Activated T-cell treated with anti-CD3 and anti-CD28 coated beads for 24 hours (primary cell): ENCODE data around the gene NUDT14.
A peak's percentile ranks its signal among the peaks of the same experiment; 100 is the strongest.

Experiments used
- DNase-seq: peaks from one replicate; pipeline ENCODE4 v3.0.0-alpha.2; 2020; ENCODE audit warnings: low read depth

Gene NUDT14

DNA sequence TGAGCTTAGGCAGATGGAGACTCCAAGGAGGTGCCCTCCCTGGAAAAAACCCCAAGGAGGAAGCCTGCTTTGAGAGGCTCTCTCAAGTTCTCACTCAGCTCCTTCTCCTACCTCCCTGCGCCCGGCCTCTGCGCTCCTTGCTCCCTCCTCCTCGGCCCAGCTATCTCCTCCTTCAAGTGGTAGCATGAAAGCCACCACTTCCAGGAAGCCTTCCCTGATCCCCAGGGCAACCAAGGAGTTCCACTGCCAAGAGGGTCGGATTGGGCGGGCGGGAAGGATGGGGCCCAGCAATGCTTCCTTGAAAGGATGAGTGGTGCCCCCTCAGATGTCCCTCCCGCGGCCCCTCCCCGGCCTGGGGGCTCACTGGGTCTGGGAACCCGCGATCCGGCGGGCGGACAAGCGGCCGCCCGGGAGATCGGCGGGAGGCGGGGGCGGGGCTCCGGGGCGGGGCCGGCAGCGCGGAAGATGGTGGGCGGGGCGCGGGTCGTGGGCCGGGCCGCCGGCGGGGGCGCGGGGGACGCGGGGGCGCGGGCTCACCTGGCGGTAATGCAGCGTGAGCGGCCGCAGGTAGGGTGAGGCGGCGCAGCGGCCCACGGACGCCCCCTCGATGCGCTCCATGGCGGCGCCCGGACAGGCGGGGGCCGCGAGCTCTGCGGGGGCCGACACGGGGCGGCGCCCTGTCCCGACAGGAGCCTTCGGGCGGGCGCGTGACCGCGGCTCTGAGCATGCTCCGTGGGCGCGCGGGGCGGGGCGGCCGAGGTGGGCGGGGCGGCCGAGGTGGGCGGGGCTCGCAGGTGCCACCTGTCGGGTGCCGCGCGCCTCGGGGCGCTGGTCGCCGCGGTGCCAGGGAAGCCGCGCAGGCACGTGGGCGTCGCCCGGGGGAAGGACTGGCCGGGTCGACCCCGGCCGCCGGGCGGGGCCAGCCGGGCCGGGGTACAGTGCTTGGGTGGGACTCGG lies at the start of gene NUDT14:
Gene NUDT14 (minus strand): TSS at position 721 of the 957 bp plus-strand sequence. CDS start 103 bp downstream, at position 618.
- DNase-seq = peak; percentile 80

DNA sequence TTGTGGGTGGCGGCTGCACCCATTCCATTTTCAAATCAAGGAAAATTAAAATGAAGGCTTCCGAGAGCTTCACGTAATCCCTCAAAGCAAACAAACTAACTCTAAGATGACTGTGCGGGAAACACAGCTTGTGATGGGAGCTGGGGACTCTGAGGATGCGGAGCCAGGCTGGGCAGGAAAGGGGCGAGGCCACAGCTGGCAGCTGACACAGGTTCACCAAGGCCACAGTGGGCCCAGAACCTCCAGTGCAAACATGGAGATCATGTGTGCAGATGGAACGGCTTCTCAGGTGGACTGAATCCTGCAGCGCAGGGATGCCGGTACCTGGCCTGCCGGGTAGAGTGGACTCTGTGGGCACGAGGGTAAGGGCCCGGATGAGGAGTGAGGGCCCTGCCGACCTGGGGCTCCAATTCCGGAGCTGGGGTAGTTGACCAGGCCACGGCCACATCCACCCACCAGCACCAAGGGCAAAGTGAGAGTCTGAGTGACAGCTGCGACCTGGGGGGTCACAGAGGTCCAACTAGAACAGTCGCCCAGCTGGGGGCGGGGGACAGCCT lies 48.1 kb upstream of the NUDT14 start:
- DNase-seq = no peak

DNA sequence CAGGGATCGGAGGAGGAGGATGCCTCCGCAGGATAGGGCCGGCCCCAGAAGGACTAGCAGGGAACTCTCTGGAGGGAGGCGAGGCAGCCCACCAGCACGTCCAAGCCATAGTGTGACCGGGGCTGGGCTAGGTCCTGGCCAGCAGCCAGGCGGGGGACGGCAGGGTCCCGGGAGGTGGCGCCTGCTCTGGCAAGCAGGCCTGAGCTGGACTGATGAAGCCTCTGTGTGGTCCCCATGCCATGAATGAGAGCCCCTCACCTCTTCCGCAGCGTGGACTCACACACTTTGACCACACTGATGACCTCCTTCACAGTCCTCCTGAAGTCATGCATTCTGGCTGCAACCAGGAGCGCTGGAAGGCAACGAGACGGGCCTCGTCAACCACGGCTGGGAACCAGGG lies 47.5 kb upstream of the NUDT14 start:
- no peak for DNase-seq

DNA sequence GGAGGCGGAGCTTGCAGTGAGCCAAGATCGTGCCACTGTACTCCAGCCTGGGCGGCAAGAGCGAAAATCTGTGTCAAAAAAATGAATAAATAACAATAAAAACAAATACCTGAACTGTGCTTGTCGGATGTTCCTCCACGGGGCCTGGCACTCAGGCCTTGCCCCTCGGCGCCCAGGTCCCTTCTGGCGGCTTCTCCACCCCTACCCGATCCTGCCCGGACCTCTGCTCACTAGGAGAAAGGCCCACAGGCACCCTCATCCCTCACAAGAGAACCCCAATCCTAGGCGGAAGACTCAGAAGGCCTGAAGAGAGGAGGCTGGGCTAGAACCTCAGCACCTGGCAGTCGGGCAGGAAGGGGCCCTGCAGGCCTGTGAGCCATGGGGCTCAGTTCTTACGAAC lies 46.2 kb upstream of the NUDT14 start:
- DNase-seq = no peak

DNA sequence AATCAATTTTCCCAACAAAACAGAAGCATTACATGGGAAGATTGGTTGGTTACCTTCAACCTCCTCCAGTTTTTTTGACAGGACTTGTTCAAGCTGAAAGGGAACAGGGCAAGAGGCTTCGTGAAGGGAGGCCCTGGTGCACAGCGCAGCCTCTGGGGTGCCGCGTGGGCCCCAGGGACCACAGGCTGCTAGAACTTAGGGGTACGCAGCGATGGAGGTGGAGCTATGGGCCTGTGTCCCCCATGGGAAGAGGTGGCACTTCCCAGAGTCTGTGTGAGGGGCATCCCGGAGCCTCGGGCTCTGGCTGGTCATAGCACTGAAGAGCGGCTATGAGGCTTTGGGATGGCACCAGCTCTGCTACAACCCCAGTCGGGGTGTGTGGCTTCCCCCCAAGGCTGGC lies 45.1 kb upstream of the NUDT14 start:
- no peak for DNase-seq

DNA sequence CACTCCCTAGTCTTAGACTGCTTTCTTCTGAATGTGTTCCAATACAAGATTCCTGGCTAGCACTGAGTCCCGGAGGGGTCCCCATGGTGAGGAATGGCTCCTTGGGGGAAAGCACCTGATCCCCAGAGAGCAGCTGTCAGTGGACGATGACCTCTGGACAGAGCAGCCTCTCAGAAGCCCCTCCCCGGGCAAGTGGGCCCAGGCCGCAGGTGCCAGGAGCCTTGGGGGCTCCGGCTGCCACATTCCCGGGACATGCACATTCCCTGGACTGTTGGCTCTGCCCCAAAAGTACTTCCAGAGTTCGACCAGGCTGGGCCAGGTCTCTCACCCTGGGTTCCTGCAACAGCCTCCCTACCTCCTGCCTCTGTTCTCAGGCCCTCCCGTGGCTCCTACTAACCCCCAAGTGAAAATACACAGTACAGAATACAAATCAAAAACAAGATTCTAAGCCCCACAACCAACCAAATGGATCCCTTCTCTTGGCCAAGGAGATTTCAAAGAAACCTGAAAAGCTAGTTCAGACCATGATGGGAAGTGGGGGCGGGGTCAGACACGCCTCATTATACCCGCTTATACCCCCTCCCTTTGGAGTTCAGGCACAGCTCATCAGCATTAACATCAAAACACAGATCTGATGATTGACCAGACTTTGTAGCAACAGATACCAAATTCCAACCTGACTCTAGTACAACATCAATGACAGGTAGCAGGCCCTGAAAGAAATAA lies 43.9 kb upstream of the NUDT14 start:
- DNase-seq = no peak

DNA sequence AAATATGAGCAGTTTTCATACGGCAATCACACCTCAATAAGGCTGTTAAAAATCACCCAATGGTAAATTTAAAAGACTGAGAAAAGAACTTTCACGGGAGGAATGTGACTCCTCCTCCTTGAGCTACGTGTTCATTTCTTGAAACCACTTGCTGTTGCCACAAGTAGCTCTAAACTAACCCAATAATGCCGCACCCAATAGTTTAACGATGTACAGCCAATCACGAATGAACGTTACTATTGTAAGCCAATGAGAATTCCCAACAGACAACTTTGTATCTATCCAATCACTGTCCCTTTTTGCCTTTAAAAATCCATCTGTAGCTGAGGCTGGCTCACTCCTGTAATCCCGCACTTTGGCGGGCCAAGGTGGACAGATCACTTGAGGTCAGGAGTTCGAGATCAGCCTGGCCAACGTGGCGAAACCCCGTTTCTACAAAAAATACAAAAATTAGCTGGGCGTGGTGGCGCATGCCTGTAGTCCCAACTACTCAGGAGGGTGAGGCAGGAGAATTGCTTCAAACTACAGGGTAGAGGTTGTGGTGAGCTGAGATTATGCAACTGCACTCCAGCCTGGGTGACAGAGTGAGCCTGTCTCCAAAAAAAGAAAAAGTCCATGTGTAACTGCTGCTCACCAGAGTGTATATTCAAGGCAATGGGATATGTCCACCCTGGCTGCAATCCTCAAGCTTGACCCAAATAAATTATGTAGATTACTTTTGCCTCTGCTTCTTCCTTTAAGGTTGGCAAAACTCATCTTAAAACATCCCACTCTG lies 42.8 kb upstream of the NUDT14 start:
- no peak for DNase-seq

DNA sequence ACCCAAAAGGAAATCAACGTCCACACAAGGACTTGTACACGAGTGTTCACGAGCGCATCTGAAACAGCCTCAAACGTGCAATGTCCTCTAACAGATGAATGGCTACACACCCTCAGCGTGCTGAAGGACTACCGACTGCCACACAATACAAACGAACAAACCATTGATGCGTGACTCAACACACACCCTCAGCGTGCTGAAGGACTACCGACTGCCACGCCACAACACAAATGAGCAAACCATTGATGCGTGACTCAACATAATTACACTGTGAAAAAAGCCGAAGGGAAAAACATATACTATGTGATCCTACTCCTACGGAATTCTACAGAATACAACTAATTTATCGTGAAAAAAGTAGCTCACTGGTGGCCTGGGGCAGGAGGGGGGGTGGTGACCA lies 42.1 kb upstream of the NUDT14 start:
- no peak for DNase-seq

DNA sequence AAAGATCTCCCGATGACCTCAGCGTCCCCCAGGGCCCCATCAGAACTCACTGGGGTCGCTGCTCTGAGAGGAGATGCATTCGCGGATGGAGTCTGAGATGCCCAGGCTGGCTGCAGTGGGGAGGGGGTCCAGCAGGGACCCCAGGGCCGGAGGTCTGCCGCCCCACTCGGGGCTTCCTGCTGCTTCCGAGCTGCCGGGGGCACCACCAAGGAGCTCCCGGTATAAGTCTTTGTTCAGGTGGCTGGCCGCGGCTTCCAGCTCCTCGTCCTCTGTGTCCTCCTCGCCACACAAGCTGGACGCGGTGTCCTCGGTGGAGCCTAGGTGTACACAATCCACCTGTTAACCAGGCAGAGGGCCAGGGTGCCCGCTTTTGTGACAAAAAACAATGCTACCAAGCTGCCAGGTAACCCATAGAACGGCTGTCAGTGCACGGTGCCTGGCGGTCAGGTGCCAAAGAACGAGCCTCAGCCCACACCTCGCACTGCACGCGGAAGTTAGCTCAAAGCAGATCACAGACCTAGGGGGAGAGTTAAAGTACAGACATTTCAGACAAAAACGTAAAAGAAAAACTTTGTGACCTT lies 40.6 kb upstream of the NUDT14 start:
- DNase-seq = no peak

DNA sequence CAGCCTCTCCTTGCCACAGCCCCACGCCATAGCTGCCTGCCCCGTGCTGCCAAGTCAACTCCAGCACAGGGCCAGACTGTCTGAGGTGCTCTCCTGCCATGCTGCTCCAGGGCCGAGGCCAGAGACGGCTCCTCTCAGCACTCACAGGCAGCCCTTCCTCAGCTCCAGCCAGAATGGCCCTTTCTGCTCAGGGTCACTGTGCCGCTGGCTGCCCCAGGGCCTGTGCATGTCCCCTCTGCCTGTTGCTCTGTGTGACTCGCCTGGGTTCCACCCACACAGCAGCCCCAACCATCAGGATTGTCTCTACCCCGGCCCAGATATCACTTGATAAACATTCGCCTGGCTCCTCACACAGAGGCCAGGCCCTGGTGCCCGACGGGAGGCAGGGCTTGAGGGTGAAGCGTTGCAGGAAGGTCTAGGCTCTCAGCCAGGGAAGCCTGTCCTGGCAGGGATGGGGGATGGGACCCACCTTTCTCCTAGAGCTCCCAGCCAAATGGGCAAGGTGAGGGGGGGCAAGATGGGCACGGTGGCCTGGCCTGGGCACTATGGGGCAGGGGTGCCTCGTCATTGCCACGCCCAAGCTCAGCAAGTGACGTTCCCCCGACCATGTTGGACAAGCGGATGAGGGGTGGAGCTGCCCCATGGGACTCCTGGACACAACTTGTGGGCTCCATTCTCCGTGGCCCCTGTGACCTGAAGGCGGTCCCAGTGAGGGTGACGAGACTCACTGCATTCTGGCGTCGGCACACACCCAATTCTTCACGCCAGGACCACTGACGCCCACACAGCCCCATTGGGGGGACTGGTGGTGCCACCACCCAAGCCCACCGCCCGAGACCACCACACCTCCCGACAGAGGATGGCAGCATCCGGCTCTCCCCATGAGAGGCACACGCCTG lies 39.8 kb upstream of the NUDT14 start:
- no peak for DNase-seq

DNA sequence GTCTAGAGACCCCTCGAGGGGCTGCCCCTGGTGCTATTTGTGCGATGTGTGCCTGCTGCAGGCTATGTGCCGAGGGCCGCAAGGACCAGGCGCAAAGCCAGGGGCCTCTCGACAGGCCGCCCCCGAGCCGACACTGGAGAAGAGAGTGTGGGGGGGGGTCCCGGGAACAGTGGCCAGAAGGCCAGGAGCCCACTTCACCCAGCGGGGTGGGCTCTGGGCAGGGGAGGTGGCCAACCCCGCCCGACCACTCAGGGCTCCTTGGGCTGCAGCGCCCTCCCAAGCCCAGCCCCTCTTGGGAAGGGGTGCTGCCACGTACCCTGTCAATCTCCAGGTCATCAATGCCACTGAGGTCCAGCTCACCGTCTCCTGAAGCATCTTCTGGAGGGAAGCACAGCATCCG lies 38.6 kb upstream of the NUDT14 start:
- DNase-seq = no peak

DNA sequence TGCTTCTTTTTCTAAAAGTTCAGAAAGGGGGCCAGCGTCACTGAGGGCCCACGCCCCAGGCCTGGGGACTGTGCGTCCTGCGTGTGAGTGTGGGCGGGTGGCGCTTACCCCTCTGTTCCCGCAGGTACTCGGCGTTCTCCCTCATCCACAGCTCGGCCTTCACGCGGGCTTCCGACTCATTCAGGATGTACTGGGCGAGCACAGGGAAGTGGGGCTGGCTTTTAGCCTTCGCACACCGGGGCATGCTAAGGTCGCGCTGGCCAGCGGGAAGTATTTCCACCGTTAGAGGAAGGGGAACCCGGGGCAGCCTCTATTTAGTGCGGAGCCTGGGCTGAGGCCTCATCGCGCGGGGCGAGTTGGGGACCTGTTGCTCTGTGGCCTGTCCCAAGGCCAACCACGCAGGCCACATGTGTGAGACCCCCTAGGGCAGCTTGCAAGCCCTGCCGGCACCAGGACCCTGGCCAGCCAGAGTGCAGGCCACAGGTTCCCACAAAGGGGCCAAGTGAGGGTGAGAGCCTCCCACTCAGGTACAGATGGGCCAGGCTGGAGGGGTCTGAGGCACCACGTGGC lies 38.0 kb upstream of the NUDT14 start:
- DNase-seq = no peak

DNA sequence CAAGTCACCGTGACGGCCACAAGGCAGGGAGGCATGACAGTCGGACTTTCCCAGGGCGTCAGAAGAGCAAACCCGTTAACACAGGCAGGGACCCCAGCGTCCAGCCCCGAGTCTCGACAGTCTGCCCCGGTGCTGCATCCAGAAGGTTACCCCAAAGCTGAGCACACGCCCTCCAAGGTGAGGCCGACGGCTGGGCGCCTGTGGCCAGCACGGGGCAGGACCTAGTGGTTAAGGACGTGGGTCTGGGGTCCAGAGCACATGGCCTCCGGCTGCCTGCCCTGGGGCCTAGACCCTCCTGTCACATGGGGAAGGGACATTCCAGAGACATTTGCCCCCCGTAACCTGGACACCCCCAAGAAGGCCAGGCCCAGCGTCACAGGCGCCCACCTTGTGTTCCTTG lies 37.5 kb upstream of the NUDT14 start:
- DNase-seq = no peak

DNA sequence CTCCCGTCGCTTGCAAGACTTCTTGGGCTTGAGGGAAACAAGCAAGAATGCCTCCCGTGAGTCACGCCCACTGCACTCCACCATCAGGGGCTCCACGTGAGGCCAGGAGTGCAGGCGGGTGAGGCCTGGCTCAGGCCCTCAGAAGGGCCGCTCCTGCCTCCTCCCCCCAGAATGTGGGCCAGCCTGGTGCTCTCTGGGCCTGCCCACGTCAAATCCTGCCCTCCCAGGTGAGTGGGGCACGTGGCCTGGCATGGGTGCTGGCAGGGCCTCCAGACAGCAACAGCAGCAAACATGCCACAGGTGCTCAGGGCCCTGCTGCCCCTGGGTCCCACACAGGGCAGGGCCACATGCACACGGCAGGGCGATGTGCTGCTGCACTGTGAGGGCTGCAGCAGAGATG lies 36.7 kb upstream of the NUDT14 start:
- DNase-seq = no peak

DNA sequence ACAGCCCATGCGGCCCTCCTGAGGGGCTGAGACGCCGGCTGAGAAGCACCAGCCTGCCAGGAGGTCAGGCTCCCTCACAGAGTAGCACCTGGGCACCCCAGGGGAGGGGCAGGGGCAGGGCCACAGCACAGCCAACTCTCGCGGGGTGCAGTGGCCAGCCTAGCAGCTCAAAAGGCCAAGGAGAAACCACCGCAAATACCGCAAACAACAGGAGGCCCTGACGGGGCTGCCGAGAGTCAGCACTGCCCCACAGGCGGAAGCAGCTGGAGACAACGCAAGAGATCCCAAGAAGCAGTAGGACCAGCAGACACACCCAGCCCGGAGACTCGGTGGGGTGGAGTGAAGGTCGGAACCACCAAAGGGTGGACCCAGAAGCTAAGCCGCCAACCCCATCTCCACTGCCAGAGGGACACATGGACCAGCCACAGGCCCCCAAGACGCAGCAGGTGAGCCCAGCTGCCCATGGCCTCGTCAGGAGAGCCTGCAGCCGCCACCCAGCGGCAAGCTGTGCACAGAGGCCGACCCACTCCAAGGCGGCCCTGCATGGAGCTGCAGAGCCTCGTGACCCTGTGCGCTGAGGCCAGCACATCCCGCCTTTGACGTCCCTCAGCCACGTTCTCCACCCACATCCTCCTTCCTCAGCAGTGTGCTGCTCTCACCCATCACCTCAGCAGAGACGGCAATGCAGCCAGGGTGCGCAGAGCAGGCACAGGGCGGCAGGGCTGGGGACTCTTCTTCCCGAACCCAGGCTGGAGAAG lies 35.6 kb upstream of the NUDT14 start:
- DNase-seq = no peak

DNA sequence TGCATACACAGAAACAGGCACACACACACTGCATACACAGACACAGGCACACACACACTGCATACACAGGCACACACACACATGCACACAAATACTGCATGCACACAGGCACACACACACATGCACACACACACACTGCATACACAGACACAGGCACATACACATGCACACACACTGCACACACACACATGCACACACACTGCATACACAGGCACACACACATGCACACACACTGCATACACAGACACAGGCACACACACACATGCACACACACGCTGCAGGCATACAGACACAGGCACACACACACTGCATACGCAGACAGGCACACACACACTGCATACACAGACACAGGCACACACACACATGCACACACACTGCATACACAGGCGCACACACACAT lies 34.5 kb upstream of the NUDT14 start:
- DNase-seq = no peak

DNA sequence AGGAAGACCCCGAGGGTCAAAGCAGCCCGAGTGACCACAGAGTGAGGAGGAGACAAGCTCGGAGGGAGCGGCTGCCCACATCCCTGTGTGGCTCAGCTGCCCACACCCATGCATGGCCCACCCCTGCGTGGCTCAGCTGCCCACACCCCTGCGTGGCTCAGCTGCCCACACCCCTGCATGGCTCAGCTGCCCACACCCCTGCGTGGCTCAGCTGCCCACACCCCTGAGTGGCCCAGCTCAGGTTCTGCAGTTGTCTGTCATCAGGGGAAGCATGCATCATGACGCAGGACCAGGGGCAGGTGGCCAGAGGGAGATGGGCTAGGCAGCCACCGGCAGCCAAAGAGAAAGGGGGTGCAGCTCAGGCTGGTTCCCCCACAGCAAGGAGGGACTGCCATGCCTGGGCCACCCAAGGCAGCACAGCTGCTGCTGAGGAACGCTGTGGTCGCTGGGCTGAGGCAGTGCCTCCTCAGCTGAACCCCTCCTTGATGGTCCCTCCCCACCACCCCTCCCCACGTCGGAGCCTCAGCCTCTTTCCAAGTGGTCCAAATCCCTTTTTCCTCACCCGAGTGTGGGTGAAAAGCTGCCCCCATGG lies 33.3 kb upstream of the NUDT14 start:
- no peak for DNase-seq

DNA sequence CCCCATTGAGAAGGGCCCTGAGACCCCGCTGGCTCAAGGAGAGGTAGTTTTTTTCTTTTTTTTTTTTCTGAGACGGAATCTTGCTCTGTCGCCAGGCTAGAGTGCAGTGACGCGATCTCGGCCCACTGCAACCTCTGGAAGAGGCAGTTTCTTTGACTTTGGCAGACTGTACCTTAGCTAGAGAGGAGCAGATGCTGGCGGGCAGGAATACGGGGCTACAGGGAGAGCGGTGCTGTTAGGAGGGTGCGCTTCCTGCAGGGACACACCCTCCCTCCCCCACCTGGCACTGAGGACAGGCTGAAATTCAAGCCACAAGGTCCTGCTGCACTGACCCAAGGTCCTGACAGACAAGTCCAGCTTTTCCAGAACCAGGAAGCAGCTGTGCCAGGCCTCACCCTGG lies 32.2 kb upstream of the NUDT14 start:
- DNase-seq = no peak
